Measurements from ENCODE around the gene AGAP2.

The AGAP2 gene

DNA sequence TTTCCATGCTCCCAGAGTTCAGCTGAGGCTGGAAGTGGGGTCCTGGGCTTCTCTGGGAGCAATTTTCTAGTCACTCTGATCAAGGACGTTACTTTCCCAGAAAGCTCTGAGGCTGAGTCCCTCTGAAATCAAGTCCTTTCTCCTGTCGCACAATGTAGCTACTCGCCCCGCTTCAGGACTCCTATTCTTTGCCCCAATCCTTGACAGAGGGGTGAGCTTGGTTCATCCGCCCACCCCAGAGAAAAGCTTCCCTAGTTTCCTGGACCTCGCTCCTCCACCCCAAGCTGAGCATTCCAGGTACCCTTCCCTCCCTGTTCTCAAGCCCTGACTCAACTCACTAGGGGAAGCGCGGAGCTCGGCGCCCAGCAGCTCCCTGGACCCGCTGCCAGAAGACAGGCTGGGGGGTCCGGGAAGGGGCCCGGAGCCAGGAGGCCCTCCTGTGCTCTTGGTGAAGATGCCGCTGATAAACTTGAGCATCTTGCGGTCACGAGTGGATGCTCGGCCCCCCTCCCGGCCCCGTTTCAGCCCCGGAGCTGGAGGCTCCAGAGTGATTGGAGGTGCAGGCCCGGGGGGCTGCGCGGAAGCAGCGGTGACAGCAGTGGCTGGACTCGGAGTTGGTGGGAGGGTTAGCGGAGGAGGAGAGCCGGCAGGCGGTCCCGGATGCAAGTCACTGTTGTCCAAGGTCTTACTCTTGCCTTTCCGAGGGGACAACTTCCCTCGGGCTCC lies 1.6 kb downstream of the AGAP2 start:
- no peak for DNase-seq (ENCODE audit: low read depth in 2 of 2)

DNA sequence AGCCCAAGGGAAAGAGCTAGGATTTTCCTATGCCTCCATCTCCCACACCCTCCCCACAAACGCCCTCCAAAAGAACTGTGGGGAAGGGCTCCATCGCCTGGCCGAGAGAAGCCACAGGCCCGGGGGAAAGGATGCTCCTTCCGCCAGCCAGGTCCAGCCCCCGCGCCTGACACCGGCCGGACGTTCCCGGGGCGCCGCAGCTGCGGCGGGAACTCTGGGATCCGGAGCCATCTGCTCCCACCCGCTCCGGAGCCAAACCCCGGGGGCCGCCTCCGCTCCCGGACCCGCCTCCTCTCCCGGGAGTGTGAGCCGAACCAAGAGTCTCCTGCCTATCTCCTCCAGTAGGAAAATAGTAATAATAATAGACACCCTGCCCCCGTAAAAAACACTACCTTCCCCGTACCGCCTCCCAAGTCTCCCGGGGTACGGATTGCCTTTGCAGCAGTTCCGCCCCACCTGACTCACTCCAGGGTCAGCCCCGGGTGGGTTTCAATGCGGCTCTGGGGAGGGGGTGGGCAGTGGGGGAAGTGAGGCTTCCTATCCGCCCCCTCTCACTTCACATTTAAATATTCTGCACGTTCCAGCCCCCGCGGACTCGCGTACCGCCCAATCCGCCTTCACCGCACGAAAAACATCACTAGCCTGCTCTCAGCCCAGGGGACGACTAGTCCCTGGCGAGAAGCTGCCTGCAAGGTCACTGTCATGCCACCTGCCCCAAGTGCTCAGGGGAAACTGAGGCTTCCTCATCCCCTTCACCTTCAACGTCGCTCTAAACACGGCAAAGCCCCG lies 2.4 kb downstream of the AGAP2 start:
- DNase-seq (ENCODE audit: low read depth in 2 of 2), result no peak

GRCh38 chr12:57735198-57735855 lies 3.2 kb downstream of the AGAP2 start:
- DNase-seq (ENCODE audit: low read depth in 2 of 2), result no peak

DNA sequence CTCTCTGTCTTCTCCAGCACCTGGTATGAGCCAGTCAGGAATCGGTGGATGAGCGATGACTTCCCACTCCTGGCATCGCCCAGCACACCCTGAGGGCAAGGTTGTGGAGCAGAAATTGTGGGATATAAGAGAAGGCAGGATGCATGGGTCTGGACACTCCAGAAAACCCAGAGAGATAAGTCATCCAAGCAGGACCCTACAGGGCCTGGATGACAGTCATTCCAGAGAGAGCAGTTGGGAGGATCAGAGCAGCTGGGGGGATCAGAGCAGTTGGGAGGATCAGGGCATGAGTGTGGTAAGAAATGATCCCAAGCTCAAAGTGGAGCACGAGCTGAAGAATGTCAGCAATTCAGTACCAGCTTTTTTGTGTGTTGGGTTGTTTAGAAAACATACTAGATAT lies 4.0 kb downstream of the AGAP2 start:
- no peak for DNase-seq (ENCODE audit: low read depth in 2 of 2)

DNA sequence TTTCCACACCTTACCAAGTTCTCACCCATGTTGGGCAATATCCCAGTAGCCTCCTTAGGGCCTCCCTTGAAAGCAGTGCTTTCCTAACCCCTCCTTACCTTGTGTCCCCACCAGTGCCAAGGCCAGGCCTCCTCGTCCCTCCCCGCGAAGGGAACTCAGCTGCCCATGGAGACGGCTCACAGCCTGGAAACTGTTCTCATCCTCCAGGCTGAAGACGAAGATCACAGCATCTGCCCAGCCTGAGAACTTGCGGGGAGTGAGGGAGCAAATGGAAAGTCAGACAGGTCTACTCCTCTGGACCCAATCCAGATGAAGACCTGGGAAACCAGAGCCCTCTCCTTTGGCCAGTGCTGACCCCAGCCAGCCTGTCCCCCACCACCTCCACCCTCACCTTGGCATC lies 4.6 kb downstream of the AGAP2 start:
- DNase-seq (ENCODE audit: low read depth in 2 of 2), result no peak

- DNase-seq (ENCODE audit: low read depth in 2 of 2), result no peak
Measured at GRCh38 chr12:57732726-57733593, 5.6 kb downstream of the AGAP2 start.

DNA sequence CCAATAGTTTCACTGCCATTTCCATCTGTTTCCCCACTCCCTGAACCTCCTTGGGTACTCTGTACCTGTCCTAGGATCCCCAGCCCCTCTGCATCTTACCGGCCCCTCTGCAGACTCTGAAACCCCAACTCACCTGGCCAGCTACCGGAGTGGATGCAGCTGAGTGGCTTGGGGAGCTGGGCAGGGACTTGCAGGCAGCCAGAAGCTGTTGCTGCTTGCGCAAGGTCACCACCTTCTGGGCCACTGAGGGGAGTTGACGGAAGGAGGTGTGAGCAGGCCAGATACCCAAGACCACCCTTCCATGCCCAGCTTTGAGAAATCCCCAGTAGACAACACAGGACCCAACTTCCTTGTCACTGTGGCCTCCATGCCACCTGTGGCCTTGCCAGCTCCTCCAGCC lies 6.3 kb downstream of the AGAP2 start:
- no peak for DNase-seq (ENCODE audit: low read depth in 2 of 2)

DNA sequence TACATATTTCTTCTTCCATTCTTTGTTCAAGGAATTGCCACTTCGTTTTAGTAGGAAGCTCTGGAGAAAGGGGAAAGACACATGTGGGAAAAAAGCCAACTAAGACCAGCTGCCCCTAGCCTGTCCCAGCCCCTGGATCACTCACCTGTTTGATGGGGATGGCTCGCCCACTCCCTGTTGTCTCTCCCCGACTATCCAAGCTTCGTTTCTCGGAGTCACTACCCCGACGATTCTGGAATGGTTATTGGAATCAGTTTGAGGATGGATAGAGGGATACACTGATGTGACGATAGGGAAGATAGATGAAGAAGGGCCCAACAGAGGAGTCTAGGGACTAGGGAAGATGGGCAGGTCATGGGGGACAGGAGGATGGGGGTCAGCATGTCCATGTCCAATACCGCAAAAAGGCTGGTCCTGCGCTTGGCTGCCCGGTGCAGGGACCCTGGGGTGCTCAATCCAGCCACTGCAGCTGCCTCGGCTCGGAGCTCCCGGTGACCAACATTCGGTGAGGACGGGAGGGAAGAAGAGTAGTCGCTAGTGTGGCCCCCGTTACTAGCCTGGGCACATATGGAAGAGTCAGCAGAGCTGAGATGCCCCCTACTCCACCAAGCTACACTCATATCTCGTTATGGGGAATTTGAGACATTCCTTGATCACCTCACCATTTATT lies 7.0 kb downstream of the AGAP2 start:
- no peak for DNase-seq (ENCODE audit: low read depth in 2 of 2)

- DNase-seq (ENCODE audit: low read depth in 2 of 2), result no peak
Measured at GRCh38 chr12:57730336-57731067, 8.0 kb downstream of the AGAP2 start.

DNA sequence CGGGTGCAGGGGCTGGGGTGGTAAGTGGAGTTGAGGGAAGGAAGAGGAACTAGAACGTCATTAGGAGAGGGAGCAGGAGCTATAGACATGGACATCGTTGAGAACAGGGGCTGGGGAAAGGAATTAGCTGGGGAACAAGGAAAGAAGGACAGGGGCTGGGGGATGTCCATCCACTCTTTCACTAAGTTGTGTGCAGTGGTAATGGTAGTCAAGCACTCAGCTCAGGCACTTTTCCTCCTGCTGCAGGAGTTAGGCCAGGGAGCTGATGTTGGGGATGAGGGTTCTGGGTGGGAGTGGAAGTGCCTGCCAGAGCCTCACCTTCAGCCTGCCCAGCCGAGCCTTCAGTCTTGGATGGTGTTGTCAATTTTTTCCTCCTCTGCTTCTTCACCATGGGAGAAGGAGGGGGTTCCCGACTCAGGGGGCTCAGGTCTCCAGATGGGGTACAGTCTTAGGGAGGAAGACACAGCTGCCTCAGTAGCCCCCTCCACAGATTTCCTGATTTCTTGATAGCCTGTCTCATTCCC lies 9.2 kb downstream of the AGAP2 start:
- DNase-seq (ENCODE audit: low read depth in 2 of 2), result no peak

DNA sequence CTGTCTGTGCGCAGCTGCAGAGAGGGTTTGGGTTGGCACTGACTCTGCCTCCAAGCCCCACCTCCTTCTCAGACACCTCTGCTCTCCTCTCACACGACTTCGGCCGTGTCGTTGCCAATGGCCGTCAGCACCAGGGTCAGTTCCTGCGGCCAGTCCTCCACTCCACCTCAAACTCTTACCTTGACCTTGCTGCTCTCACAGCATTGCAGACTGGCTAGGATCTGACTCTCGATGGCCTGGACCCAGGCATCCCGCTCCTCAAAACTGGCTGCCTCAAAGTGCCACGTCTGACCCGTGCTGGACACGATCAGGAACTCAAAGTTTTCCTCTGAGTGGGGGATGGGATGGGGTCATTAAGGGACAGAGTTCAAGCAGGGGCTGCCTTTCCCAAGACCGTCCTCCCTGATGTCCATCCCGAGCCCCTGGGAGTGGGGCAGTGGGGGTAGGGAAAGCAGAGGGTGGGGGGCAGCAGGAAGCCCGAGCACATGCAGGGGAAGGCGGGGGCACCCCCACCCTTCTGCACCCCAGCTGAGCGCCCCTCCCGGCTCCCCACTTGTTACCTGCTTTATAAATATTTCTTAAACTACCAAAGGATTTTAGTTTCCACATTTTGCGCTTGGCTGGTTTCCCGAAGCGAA lies 10.7 kb downstream of the AGAP2 start:
- DNase-seq (ENCODE audit: low read depth in 2 of 2), result no peak

DNA sequence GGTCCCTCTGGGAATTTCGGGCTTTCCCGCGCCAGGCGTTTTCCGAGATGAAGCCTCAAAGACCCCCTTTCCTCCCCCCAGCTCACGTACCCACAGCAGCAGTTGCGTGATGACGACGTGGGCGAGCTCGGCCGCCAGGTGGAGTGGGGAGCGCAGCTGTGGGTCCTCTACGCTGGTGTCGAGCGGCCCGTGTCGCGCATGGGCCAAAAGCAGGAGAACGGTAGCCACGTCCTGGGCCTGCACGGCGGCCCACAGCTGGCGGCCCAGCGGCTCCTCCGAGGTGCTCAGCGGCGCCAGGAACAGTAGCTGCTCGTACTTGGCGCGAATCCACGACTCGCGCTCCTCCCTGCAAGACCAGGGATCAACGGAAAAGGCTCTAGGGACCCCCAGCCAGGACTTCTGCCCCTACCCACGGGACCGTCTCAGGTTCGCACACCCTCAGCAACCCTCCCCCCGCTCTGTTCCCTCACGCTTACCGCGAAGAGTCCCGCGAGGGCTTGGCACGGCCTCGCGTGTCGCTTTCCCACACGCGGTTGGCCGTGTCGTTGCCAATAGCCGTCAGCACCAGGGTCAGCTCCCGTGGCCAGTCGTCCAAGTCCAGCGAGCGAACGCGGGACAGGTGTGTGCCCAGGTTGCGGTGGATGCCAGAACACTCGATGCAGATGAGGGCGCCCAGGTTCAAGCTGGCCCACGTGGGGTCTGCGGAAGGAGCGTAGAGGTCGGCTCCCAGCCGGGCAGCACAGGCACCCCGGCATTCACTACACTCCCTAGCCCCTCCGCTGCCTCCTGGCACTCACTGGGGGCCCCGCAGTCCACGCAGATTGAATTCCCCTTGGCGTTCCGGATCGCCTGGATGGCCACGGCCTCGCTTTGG lies 11.4 kb downstream of the AGAP2 start:
- DNase-seq (ENCODE audit: low read depth in 2 of 2), result no peak

DNA sequence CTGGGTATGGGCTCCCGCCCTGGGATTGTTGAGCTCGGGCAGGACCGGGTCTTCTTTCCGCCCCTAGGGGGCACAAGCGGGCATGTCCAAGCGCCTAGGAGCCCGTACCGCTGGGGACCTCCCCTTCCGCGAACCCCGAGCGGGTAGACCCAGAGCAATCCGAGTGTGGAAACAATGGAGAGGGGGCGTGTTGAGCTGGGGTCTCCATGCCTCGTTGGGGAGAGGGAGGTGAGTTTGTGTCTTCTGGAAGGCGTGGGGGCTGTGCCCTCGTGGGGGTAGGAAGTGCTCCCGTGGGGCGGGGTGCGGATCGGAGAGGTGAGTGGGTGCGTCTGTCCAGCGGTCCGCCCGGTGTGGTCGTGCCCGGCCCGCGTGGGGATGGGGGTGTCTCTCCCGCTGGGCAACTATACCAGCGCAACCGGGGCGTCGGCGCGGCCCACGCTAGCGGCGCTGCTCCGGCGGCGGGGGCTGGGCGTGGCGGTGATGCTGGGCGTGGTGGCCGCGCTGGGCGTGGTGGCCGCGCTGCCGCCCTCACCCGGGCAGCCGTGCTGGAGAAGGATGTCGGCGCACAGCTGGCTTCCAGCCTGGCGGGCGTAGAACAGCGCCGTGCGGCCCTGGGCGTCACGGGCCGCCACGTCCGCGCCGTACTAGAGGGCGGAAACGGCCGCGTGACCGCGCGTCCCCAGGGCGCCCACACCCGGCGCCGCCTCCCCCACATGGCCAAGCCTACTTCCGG lies 12.2 kb downstream of the AGAP2 start:
- no peak for DNase-seq (ENCODE audit: low read depth in 2 of 2)

GRCh38 chr12:57725851-57726150 lies 12.7 kb downstream of the AGAP2 start:
- DNase-seq (ENCODE audit: low read depth in 2 of 2), result no peak

GRCh38 chr12:57724936-57725740 lies 13.4 kb downstream of the AGAP2 start:
- DNase-seq (ENCODE audit: low read depth in 2 of 2), result no peak

GRCh38 chr12:57724003-57724935 lies 14.3 kb downstream of the AGAP2 start:
- DNase-seq (ENCODE audit: low read depth in 2 of 2), result no peak

DNA sequence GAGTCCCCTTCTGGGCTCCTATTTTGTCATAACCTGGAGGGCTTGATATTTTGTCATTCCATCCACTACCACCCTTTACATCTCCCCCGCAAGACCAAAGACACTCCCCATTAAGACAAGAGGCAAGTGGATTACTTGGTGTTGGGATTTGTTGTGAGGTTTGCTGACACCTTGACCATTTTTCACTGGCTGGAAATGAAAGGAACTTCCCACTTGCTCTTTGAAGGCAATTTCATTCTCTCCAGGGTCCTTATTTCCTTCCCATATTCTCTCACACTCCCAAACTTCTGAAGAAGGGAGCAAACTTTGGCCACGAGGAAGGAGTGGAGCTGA lies 14.9 kb downstream of the AGAP2 start:
- DNase-seq (ENCODE audit: low read depth in 2 of 2), result no peak

All from activated CD8-positive, alpha-beta memory T cell treated with anti-CD3 and anti-CD28 coated beads for 4 hours (primary cell).